ENCODE measurements around the gene ADGB.

DNA sequence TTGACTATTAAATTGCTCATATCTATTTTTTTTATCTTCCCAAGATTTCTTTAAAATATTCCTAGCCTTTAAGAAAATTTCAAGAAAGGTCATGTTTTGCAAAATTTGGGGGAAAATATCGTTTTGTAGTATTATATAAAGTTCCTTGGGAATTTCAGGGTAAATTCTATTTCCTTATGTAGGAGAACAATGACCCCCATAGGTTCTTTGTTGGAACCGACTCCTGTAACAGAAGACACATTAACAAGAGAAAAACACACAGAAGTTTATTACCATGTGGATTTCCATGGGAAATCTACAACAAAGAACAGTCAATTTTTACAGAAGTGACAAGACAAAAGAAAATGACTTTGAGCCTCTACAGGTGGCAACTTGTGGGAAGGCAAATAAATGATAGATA, 68.1 kb downstream of the ADGB start:
- TF ChIP-seq POLR2A (IDR thresholded peaks at IDR 0.05; ENCODE audit: low read depth, low read length) (no peak), POLR2AphosphoS5 (IDR thresholded peaks at IDR 0.05; ENCODE audit: low read depth, low read length) (no peak)

Data from GM12891 (cell line).